Right atrium auricular region (tissue), 2 donors: Measurements from ENCODE around the gene NAP1L4. TPM values are rescaled to one million over a fixed set of nuclear protein-coding genes. Genes with fewer than 3 reads are reported as not detected.

Source experiments
- DNase-seq: peaks from one replicate; pipeline ENCODE4 v3.0.0-alpha.2; 2019; ENCODE audit warnings: low spot score
- H3K27ac ChIP-seq, 2 donors: fragments of 200-600 bp; sonication (generic); 1 replicate in 1 of 2; 2 replicates in 1 of 2; pipeline ENCODE4 v1.5.1; 2016 to 2019
- H3K27me3 ChIP-seq, 2 donors: fragments of 200-600 bp; sonication (generic); one replicate each; pipeline versions ENCODE4 v1.5.1 to v1.6.0; 2017 to 2019
- H3K36me3 ChIP-seq: fragments of 200-600 bp; sonication (generic); one replicate; pipeline ENCODE4 v1.5.1; 2016
- H3K4me1 ChIP-seq, 2 donors: fragments of 200-600 bp; sonication (generic); one replicate each; pipeline versions ENCODE4 v1.5.1 to v1.6.0; 2017 to 2019
- H3K4me3 ChIP-seq, 2 donors: fragments of 200-600 bp; sonication (generic); 1 replicate in 1 of 2; 2 replicates in 1 of 2; pipeline ENCODE4 v1.5.1; 2017 to 2019; ENCODE audit warnings: mild to moderate bottlenecking in 1 of 2, moderate library complexity in 1 of 2
- H3K9me3 ChIP-seq, 2 donors: fragments of 200-600 bp; sonication (generic); one replicate each; pipeline ENCODE4 v1.5.1; 2019
- CTCF ChIP-seq, 2 donors: fragments of 200-600 bp; sonication (generic); IDR thresholded peaks; one replicate each; pipeline ENCODE4 v1.5.1; 2019; ENCODE audit warnings: antibody characterized with exemption in 2 of 2
- total RNA-seq, 2 donors: library from RNA; depleted of rRNA; stranded (reverse); fragments of >200 nt; gene quantifications; one replicate each; pipeline ENCODE4 v1.1.0, GENCODE V29; 2016

The NAP1L4 gene
- total RNA-seq, 2 donors from 2014 or later, result 79.2 to 128 TPM

- DNase-seq, result no peak
- Histone ChIP-seq H3K4me1 (peaks cover 0 to 49% of the 10 kb centered on the region in 2 donors), H3K9me3 (no peaks in the 10 kb centered on the region), H3K27me3 (no peaks in the 10 kb centered on the region), H3K36me3 (no peaks in the 10 kb centered on the region), H3K27ac (peak overlapping the region; percentile 86 to 93), H3K4me3 (no peak overlapping the region)
- no peak for TF ChIP-seq CTCF (IDR thresholded peaks at IDR 0.05)
Observed at GRCh38 chr11:2914455-2915195, 77.5 kb downstream of the NAP1L4 start.

- no peaks in the 10 kb centered on the region for H3K27me3 ChIP-seq
- H3K9me3 ChIP-seq, result no peaks in the 10 kb centered on the region
- peak overlapping the region; percentile 86 to 93 for H3K27ac ChIP-seq
- no peak overlapping the region for H3K4me3 ChIP-seq
- DNase-seq, result no peak
- H3K36me3 ChIP-seq, result no peaks in the 10 kb centered on the region
- peaks cover 0 to 57% of the 10 kb centered on the region in 2 donors for H3K4me1 ChIP-seq
- TF ChIP-seq CTCF (IDR thresholded peaks at IDR 0.05), result no peak
Observed at GRCh38 chr11:2913776-2914175, 78.4 kb downstream of the NAP1L4 start.

GRCh38 chr11:2913019-2913431 lies 79.1 kb downstream of the NAP1L4 start:
- no peak for DNase-seq

GRCh38 chr11:2912498-2912897 lies 79.6 kb downstream of the NAP1L4 start:
- Histone ChIP-seq H3K36me3 (no peaks in the 10 kb centered on the region), H3K9me3 (no peaks in the 10 kb centered on the region), H3K27ac (peak overlapping the region in 1 of 2 donors; percentile 86), H3K27me3 (no peaks in the 10 kb centered on the region), H3K4me3 (no peak overlapping the region), H3K4me1 (peaks cover 0 to 59% of the 10 kb centered on the region in 2 donors)
- TF ChIP-seq CTCF (IDR thresholded peaks at IDR 0.05), result no peak
- no peak for DNase-seq

More at GRCh38 chr11:2913019-2913431, 79.1 kb downstream of the NAP1L4 start:
- Histone ChIP-seq H3K36me3 (no peaks in the 10 kb centered on the region), H3K9me3 (no peaks in the 10 kb centered on the region), H3K4me3 (no peak overlapping the region), H3K27ac (peak overlapping the region in 1 of 2 donors; percentile 86), H3K27me3 (no peaks in the 10 kb centered on the region), H3K4me1 (peaks cover 0 to 59% of the 10 kb centered on the region in 2 donors)
- TF ChIP-seq CTCF (IDR thresholded peaks at IDR 0.05), result no peak

- no peak for TF ChIP-seq CTCF (IDR thresholded peaks at IDR 0.05)
Observed at GRCh38 chr11:2911785-2912391, 80.2 kb downstream of the NAP1L4 start.

More at GRCh38 chr11:2911785-2912391, 80.2 kb downstream of the NAP1L4 start:
- no peak overlapping the region for H3K4me3 ChIP-seq
- peak overlapping the region in 1 of 2 donors; percentile 86 for H3K27ac ChIP-seq
- peaks cover 0 to 59% of the 10 kb centered on the region in 2 donors for H3K4me1 ChIP-seq
- H3K36me3 ChIP-seq, result no peaks in the 10 kb centered on the region
- no peaks in the 10 kb centered on the region for H3K9me3 ChIP-seq
- H3K27me3 ChIP-seq, result no peaks in the 10 kb centered on the region
- no peak for DNase-seq
